GM18505 (cell line): Measurements from ENCODE around the gene PCDHGC4.

Experiments
- ATAC-seq: cut with Tn5 transposase; IDR thresholded peaks from one replicate; pipeline ENCODE4 v1.9.1; 2021; ENCODE audit not compliant: unreplicated experiment
- POLR2A ChIP-seq: IDR thresholded peaks from 4 replicates; pipeline ENCODE4 v1.6.1; 2011; ENCODE audit warnings: borderline replicate concordance; ENCODE audit not compliant: insufficient read depth, insufficient read length; ENCODE audit errors: extremely low read depth

The PCDHGC4 gene

GRCh38 chr5:141483902-141484301, 928 bp upstream of the PCDHGC4 start:
- ATAC-seq: no peak
- TF ChIP-seq POLR2A: no peak

GRCh38 chr5:141484310-141484640, 555 bp upstream of the PCDHGC4 start:
- no peak for ATAC-seq
- no peak for TF ChIP-seq POLR2A

DNA sequence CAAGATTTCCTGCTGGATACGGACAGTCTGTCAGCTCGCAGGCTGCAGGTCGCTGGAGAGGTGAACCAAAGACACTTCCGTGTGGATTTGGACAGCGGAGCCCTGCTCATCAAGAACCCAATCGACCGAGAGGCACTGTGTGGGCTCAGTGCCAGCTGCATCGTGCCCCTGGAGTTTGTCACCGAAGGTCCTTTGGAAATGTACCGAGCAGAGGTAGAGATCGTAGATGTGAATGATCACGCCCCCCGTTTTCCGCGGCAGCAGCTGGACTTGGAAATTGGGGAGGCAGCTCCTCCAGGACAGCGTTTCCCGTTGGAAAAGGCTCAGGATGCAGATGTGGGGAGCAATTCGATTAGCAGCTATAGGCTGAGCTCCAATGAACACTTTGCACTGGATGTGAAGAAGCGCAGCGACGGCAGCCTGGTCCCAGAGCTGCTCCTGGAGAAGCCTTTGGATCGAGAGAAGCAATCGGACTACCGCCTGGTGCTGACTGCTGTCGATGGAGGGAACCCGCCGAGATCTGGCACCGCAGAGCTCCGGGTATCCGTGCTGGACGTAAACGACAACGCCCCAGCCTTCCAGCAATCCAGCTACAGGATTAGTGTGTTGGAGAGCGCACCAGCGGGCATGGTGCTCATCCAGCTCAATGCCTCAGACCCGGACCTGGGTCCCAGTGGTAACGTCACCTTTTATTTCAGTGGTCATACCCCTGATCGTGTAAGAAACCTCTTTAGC, 658 bp downstream of the PCDHGC4 start:
- TF ChIP-seq POLR2A: no peak
- no peak for ATAC-seq

DNA sequence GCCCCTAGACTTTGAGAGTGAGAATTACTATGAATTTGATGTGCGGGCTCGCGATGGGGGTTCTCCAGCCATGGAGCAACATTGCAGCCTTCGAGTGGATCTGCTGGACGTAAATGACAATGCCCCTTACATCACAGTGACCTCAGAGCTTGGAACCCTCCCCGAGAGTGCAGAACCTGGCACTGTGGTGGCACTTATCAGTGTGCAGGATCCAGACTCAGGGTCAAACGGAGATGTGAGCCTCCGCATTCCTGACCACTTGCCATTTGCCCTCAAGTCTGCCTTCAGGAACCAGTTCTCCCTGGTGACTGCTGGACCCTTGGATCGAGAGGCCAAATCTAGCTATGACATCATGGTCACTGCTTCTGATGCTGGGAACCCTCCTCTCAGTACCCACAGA, 1.3 kb downstream of the PCDHGC4 start:
- no peak for ATAC-seq
- TF ChIP-seq POLR2A: no peak

GRCh38 chr5:141487131-141487530, 2.3 kb downstream of the PCDHGC4 start:
- ATAC-seq: no peak
- no peak for TF ChIP-seq POLR2A

- TF ChIP-seq POLR2A: no peak
- no peak for ATAC-seq
Measured at GRCh38 chr5:141488591-141489561, 4.0 kb downstream of the PCDHGC4 start, which contains the start of gene PCDHGC5. Gene PCDHGC5, plus strand, starts transcription at chr5:141489081. Its CDS starts 160 bp downstream, at chr5:141489241.

GRCh38 chr5:141489841-141490240, 5.0 kb downstream of the PCDHGC4 start:
- no peak for ATAC-seq
- no peak for TF ChIP-seq POLR2A

DNA sequence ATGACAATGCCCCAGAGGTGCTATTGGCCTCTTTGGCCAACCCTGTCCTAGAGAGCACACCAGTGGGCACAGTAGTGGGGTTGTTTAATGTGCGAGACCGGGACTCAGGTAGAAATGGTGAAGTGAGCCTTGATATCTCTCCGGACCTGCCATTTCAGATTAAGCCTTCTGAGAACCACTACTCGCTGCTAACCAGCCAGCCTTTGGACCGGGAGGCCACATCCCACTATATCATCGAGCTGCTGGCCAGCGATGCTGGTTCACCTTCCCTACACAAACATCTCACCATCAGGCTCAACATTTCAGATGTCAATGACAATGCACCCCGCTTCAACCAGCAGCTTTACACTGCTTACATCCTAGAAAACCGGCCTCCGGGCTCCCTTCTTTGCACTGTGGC, 5.4 kb downstream of the PCDHGC4 start:
- TF ChIP-seq POLR2A: no peak

DNA sequence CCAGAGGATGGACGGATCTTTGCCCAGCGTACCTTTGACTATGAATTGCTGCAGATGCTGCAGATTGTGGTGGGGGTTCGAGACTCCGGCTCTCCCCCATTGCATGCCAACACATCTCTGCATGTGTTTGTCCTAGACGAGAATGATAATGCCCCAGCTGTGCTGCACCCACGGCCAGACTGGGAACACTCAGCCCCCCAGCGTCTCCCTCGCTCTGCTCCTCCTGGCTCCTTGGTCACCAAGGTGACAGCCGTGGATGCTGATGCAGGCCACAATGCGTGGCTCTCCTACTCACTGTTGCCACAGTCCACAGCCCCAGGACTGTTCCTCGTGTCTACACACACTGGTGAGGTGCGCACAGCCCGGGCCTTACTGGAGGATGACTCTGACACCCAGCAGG, 5.9 kb downstream of the PCDHGC4 start:
- TF ChIP-seq POLR2A: no peak
- ATAC-seq: no peak

More for the DNA sequence above, 5.4 kb downstream of the PCDHGC4 start:
- ATAC-seq: no peak

DNA sequence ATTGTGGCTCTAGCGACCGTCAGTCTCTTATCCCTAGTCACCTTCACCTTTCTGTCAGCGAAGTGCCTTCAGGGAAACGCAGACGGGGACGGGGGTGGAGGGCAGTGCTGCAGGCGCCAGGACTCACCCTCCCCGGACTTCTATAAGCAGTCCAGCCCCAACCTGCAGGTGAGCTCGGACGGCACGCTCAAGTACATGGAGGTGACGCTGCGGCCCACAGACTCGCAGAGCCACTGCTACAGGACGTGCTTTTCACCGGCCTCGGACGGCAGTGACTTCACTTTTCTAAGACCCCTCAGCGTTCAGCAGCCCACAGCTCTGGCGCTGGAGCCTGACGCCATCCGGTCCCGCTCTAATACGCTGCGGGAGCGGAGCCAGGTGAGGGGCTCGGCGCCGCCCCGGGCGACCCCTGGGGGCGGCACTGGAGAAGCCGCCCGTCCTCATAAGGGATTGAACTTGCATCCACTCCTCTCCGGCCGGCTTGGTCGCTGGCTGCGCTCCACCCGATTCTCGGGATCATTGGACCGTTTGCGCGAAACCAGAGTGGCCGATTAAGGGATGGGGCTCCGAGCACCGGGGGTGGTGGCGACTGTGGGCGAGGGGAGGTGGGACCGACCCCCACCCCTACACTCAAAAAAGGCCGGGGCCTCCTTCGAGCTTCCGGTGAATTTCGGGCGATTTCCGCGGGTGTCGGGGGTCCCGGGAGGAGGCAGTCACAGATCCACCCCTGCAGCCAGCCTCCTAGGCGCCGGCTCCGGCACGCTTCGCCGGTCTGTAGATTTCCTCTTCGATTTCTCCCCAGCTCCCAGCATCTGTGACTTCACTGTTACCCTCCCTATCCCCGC, 6.7 kb downstream of the PCDHGC4 start:
- no peak for TF ChIP-seq POLR2A
- peak; percentile 23 for ATAC-seq

DNA sequence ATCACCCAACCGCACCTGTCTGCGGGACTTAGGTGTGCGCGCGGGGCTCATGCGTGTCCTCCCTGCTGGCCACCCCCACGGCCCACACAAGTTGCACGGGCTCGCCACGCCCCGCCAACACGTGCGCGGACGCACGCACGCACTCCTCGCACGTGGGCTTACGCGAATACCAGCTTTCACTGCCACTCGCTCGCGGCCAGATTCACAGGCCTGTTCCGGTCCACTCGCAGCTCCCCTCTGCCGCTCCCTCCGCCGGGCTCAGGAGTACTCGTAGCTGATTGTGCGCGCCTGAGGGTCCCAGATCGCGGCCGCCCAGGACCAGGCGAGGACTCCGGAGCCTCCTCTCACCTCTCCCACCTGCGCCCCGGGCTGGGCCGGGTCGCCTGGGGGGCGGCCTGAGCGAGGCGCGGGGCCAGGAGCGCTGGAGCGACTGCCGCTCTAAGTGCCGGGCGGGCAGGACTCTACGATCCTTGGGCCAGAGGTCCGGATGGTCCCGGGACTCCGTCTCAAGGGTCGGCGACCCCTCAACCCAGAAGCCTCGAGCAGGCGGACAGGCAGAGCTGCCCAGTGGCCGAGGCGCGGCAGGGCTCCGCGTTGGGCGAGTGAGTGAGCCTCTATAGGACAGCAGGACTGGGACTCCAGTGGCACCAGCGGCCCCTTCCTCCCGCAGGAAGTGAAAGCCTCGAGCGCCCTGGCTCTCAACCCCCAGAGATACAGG, 7.5 kb downstream of the PCDHGC4 start:
- TF ChIP-seq POLR2A: peak; percentile 11
- ATAC-seq: peak; percentile 46

DNA sequence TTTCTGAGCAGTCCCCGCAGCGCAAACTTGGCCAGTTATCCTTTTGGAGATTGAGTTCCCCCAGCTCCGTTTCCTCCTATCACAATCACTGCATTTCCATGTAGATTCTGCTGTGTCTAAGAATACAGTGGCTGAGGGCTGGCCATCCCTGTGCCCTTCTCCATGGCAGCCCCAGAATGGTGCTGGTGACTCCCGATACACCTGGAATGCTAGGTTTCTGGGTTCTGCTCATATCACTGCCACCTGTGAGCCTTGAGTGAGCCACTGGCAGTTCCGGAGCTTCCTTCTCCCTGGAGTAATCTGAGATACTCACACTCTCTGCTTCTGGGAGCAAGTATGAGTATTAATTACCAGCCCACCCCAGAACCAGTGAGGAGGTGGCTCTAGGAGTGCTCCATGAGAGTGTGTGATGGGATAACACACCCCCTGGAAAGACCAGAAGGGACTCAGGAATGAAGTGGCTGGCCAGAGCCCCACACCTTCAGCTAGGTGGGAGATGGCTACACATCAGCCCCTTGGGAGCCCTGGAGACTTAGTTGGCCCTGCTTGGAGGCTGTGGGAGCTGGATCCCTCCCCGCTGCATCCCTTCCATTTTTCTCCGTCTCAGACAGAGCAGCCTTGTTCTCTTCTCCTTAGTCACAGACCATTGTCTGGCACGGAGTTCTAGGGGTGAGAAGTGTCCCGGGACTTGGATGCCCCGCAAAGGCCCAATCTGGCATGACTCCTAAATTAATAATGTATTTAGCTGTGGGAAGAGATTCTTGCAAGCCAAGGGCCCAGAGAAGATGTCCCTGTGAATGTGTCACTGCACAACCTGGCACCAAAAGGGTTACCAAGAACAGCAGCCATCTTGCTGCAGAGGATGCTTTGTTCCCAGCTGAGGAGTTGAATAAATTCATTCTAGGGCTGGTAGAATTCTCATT, 8.9 kb downstream of the PCDHGC4 start:
- TF ChIP-seq POLR2A: no peak

GRCh38 chr5:141494761-141495452, 10.1 kb downstream of the PCDHGC4 start:
- no peak for ATAC-seq
- no peak for TF ChIP-seq POLR2A

More for the DNA sequence above, 8.9 kb downstream of the PCDHGC4 start:
- no peak for ATAC-seq
